HG03558 (cell line): ENCODE results near the gene RNF138.
"Not testable (repeated sequence)": the region's sequence is repeated elsewhere in the genome, so short reads cannot be mapped to it uniquely, and the experiment has no call there.

Experiments used
- ATAC-seq: cut with Tn5 transposase; IDR thresholded peaks from one replicate; pipeline ENCODE4 v1.9.1; 2021; ENCODE audit warnings: moderate number of reproducible peaks; ENCODE audit not compliant: unreplicated experiment; ENCODE audit errors: extremely low read depth

Gene RNF138

DNA sequence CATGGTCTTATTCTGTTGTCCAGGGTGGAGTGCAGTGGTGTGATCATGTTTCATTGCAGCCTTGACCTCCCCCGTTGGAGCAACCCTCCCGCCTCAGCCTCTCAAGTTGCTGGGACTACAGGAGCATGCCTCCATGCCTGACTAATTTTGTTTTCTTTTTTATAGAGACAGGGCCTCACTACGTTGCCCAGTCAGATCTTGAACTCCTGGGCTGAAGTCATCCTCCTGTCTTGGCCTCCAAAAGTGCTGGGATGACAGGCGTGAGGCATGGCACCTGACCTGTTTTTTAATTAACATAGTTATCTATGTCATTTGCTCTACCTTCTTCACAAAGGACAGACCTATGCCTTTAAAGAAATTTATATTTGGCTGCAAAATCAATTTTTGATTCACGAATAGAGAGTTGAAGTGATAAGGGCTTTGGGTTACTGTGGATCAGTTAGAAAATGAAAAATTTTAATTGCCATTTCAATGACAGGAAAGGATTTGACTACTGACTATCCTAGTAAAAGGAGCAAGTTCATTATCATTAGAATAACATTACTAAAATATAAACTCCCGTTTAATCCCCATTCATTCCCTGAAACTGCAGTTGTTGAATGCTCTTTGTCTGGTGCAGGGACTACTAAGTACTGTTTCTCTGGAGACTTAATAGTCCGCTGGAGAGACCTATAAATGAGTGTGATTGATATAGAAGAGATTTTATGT is 3.7 kb downstream of the RNF138 start:
- no peak for ATAC-seq

DNA sequence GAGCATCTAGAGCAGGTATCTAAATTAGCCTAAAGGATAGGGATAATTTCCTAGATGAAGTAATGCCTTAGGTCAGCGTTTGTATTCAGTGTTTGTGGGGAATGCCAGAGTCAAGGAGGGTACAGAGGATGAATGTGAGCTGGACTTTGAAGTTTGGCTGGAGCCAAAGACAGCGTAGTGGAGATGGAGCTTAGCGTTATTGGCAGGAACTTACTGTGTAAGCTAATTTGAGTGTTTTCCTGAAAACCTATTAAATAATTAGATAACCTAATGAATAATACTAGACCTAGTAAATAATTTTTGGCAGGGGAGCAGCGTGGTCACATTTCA is 4.2 kb downstream of the RNF138 start:
- no peak for ATAC-seq

DNA sequence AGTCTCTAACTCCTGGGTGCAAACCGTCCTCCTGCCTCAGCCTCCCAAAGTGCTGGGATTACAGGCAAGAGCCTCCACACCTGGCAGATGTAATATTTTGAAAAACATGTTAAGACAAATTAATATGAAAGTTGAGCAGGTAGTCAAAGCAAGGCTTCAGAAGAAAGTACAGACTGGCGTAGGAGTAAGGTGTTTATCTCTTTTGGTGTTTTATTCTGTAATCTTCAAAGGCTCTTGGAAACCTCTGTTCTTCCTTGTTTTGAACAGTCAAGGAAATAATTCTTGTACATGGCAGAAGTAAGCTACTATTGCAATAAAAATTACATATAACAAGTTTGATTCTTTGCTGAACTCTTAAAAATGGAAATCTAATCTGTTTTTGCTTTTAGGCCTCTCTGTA is 5.3 kb downstream of the RNF138 start:
- ATAC-seq: no peak

- no peak for ATAC-seq
Observed at GRCh38 chr18:32104516-32104915, 12.8 kb downstream of the RNF138 start.

GRCh38 chr18:32110005-32110404 is 18.3 kb downstream of the RNF138 start:
- no peak for ATAC-seq

DNA sequence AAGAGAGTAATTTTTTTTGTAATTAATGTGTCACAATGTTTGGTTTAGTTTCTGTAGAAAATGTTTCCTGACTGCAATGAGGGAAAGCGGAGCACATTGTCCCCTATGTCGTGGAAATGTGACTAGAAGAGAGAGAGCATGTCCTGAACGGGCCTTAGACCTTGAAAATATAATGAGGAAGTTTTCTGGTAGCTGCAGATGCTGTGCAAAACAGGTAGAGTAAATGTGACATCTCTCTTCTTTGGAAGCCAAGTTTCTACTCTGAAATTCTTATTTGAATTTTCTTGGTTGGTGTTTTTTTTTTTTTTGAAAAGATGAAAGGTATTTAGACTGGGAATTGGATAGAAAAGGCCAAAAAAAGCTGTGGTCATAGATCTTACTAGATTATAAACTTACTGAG is 20.0 kb downstream of the RNF138 start:
- no peak for ATAC-seq

DNA sequence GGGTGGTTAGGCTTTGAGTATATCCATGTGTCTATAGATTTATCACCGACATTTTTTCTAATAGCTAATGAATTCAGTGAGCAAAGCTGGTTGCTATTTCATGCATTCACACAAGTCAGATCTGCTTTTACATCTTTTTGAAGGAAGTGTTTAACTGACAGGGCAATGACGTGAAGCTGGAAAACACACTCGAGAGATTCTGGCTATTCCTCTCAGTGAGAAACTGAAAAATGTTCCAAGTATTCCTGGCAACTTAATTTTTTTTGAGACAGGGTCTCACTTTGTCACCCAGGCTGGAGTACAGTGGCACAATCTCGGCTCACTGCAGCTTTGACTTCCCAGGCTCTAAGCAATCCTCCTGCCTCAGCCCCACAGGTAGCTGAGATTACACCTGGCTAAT is 21.2 kb downstream of the RNF138 start:
- no peak for ATAC-seq

DNA sequence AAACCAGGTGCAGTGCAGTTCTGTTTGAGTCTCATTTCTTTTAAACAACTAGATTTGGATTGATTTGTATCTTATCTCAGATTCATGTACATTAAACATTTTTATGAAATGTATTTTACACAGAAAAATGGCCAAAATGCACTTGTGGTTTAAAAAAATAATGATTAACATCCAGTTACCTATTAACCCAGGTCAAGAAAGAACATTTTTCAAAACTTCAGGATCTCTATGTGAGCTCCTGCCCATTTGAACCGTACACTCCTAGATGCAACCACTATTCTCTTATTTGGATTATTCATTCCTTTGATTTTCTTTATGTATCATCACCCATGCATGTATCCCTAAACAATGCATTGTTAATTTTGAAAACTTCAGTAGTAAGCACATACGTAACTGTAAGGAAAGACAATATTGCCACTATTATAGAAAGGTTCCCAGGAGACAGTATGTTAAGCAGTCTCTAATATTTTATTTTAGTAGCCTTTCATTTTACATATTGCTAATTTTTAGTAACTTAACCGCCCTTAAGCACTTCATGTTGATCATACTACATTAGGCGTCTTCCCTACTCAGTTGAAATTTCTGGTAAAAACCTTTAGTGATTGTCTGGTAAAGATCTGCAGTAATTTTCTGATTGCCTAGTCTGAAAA is 22.7 kb downstream of the RNF138 start:
- ATAC-seq: no peak

DNA sequence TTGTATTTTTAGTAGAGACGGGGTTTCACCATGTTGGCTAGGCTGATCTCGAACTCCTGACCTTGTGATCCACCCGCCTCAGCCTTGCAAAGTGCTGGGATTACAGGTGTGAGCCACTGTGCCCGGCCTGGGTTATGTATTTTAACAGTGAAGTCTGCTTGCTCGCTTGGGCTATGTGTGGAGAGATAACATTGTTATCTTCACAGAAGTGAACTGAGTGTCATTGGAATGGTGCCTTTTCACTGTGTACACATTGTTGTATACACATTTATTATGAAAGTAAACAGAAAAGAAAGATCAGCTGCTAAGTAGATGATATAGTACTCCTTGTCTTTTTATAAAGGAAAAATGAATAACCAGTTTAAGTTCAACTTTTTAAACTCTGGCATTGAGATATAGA is 30.4 kb downstream of the RNF138 start:
- ATAC-seq: no peak

- ATAC-seq: no peak
Observed at GRCh38 chr18:32126538-32126937, 34.9 kb downstream of the RNF138 start.

DNA sequence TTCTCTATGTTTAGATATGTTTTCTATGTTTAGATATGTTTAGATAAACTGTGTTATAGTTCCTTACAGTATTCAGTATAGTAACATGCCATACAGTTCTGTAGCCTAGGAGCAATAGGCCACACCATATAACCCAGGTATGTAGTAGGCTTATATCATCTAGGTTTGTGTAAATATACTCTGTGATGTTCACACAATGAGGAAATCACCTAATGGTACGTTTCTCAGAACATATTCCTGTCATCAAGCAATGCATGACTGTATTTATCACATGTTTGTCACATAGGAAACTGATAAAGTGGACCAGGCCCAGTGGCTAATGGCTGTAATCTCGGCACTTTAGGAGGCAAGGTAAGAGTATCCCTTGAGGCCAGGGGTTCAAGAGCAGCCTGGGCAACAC is 44.0 kb downstream of the RNF138 start:
- ATAC-seq: no peak

DNA sequence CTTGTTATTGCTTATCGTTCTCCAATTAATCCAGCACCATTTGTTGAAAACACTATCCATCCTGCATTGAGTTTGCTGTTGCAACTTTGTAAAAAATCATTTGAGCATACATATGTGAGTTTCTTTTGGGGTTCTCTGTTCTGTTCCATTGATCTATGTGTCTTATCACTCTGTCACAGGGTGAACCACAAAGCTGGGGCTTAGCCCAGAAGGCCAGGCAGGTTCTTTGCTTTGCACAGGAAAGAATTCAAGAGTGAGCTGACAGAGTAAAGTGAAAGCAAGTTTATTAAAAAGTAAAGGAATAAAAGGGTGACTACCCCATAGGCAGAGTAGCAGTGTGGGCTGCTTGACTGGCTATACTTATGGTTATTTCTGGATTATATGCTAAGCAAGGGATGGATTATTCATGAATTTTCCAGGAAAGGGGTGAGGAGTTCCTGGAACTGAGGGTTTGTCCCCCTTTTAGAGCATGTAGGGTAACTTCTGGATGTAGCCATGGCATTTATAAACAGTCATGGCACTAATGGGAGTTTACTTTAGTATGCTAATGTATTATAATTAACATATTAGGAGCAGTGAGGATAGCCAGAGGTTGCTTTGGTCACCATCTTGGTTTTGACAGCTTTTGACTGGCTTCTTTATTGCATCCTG is 46.8 kb downstream of the RNF138 start:
- ATAC-seq: no peak

DNA sequence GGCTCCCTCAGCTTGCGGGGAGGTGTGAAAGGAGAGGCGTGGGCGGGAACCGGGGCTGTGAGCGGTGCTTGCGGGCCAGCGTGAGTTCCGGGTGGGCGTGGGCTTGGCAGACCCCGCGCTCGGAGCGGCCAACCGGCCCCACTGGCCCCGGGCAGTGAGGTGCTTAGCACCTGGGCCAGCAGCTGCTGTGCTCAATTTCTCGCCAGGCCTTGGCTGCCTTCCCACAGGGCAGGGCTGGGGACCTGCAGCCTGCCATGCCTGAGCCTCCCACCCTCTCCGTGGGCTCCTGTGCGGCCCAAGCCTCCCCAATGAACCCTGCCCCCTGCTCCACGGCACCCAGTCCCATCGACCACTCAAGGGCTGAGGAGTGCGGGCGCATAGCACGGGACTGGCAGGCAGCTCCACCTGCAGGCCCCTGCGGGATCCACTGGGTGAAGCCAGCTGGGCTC is 48.2 kb downstream of the RNF138 start:
- no peak for ATAC-seq

- ATAC-seq: no peak
Observed at GRCh38 chr18:32148185-32148870, 56.7 kb downstream of the RNF138 start.

DNA sequence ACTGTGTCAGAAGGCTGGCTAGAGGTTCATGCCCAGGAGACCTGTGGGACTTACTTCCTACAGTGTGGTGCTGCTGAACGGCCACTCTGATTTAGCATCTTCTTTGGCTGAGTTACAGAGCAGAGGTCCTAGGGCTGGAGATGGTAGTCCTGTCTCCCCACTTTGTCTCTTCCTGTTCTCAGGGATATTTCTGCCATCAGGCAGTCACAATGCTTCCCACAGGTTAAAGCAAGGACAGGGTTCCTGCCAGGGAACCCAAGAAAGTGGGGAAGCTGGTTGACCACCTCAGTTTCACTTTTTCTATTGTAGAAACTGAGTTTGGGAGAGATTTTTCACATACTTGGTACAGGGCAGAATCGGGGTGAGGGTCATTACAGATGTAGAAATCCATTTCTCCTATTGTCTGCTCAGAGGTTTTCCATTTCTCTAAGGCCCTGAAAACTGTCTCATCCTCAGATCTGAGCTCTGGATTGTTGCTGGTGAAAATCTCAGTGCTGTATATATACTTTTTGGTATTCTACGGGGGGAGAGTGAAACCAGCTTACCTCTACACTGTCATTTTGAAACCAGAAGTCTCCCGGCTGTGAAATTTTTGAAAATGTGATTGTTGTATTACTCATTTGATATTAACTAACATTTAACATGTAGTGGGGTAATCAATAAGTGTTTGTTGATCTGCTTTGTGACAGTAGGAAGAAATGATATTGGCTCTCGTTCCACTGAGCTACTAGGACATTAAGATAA is 61.2 kb downstream of the RNF138 start:
- ATAC-seq: peak; percentile 61

GRCh38 chr18:32156855-32157254 is 65.2 kb downstream of the RNF138 start:
- ATAC-seq: no peak

DNA sequence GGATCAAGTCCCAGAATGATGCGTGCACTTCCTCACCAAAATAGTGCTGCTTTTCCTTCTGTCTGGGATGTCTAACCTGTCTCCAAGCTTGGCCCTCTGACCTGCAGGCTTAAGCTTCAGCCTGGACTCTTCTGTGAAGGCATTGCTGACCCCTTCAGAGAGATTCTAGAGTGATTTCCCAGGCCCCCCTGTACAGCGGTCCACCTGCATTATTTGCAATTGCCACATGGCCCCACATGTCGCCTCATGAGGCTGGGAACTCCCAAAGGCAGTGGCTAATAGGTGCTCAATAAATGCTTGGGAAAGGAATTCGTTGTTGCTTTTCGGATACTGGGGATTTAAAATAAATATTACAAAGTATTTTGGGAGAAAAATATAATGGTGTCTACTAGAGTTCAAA is 65.9 kb downstream of the RNF138 start:
- no peak for ATAC-seq

GRCh38 chr18:32158108-32158624 is 66.5 kb downstream of the RNF138 start:
- ATAC-seq: peak; percentile 92

DNA sequence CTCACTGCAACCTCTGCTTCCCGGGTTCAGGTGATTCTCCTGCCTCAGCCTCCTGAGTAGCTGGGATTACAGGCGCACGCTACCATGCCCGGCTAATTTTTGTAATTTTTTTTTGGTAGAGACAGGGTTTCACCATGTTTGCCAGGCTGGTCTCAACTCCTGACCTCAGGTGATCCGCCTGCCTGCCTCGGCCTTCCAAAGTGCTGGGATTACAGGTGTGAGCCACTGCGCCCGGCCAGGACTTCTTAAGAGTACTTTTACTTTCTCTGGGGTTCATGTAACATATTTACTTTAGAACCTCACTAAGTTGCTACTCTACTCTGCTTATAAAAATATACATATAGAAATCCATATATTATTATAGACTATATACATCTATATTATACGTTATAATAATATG is 67.0 kb downstream of the RNF138 start:
- not testable (repeated sequence) for ATAC-seq

GRCh38 chr18:32160547-32160946 is 68.9 kb downstream of the RNF138 start:
- ATAC-seq: no peak
